CD14-positive monocyte (primary cell): Measurements from ENCODE around the gene YAE1. TPM values are rescaled to one million over a fixed set of nuclear protein-coding genes. Genes with fewer than 3 reads are reported as not detected.

ENCODE experiments used
- DNase-seq, 3 donors: peaks; one replicate each; pipeline ENCODE4 v3.0.0-alpha.2; 2011 to 2022
- H2AFZ ChIP-seq: 2 replicates; pipeline ENCODE4 v1.6.0; 2012; ENCODE audit warnings: mild to moderate bottlenecking, low read depth, low read length, inconsistent platforms; ENCODE audit not compliant: insufficient read depth, poor library complexity, severe bottlenecking
- H3K27ac ChIP-seq, 2 donors: 1 replicate in 1 of 2; 2 replicates in 1 of 2; pipeline ENCODE4 v1.5.1; 2012 to 2013; ENCODE audit warnings: low read length in 2 of 2, control low read depth in 1 of 2, inconsistent platforms in 1 of 2, low read depth in 1 of 2, mild to moderate bottlenecking in 1 of 2
- H3K27me3 ChIP-seq, 2 donors: one replicate each; pipeline versions ENCODE4 v1.6.0 to v1.6.1; 2011 to 2013; ENCODE audit warnings: low read length in 2 of 2; ENCODE audit not compliant: control insufficient read depth in 2 of 2, insufficient read depth in 2 of 2
- H3K36me3 ChIP-seq, 2 donors: replicated peaks in 1 of 2; 1 replicate in 1 of 2; 2 replicates in 1 of 2; pipeline versions ENCODE4 v1.5.1 to v1.6.1; 2012 to 2013; ENCODE audit warnings: low read length in 2 of 2, control low read depth in 1 of 2, inconsistent platforms in 1 of 2, mild to moderate bottlenecking in 1 of 2; ENCODE audit not compliant: insufficient read depth in 2 of 2, control insufficient read depth in 1 of 2
- H3K4me1 ChIP-seq, 2 donors: 1 replicate in 1 of 2; 2 replicates in 1 of 2; pipeline versions ENCODE4 v1.5.1 to v1.6.1; 2012 to 2013; ENCODE audit warnings: low read length in 2 of 2, control low read depth in 1 of 2, inconsistent platforms in 1 of 2, mild to moderate bottlenecking in 1 of 2, moderate library complexity in 1 of 2; ENCODE audit not compliant: insufficient read depth in 2 of 2, control insufficient read depth in 1 of 2
- H3K4me2 ChIP-seq: replicated peaks from 2 replicates; pipeline ENCODE3; 2012; ENCODE audit warnings: low read length, moderate library complexity, mild to moderate bottlenecking; ENCODE audit not compliant: poor library complexity, severe bottlenecking; ENCODE audit errors: extremely low read depth
- H3K4me3 ChIP-seq, 3 experiments: fragments of 200-600 bp in 1 of 3; sonication (generic) in 1 of 3; replicated peaks in 1 of 3; 1 replicate in 2 of 3; 2 replicates in 1 of 3; pipeline ENCODE4 v1.5.1; 2011 to 2013; ENCODE audit warnings: low read length in 3 of 3, mild to moderate bottlenecking in 3 of 3, control low read depth in 2 of 3, low read depth in 2 of 3, inconsistent platforms in 1 of 3, moderate library complexity in 1 of 3
- H3K79me2 ChIP-seq: 2 replicates; pipeline ENCODE4 v1.6.0; 2012; ENCODE audit warnings: mild to moderate bottlenecking, control low read depth, inconsistent platforms, low read length, moderate library complexity; ENCODE audit not compliant: insufficient read depth
- H3K9ac ChIP-seq: 2 replicates; pipeline ENCODE4 v1.6.0; 2017; ENCODE audit warnings: low read length, mild to moderate bottlenecking; ENCODE audit not compliant: insufficient read depth, poor library complexity, severe bottlenecking
- H3K9me3 ChIP-seq, 2 donors: replicated peaks in 1 of 2; 1 replicate in 1 of 2; 2 replicates in 1 of 2; pipeline versions ENCODE4 v1.5.1 to v1.6.1; 2012 to 2013; ENCODE audit warnings: low read length in 2 of 2, control low read depth in 1 of 2; ENCODE audit not compliant: control insufficient read depth in 1 of 2, insufficient read depth in 1 of 2
- H4K20me1 ChIP-seq: 2 replicates; pipeline ENCODE4 v1.6.0; 2012; ENCODE audit warnings: mild to moderate bottlenecking, low read length, control low read depth, moderate library complexity; ENCODE audit not compliant: insufficient read depth
- H3K27ac Mint-ChIP-seq, 7 donors: one replicate each; pipeline ENCODE4 v1.8.0; 2020; ENCODE audit warnings: mild to moderate bottlenecking in 7 of 7, mixed read lengths in 7 of 7, moderate library complexity in 6 of 7, inconsistent platforms in 2 of 7
- H3K27me3 Mint-ChIP-seq, 3 donors: one replicate each; pipeline ENCODE4 v1.8.0; 2021 to 2022; ENCODE audit warnings: low read depth in 3 of 3, mild to moderate bottlenecking in 3 of 3, mixed read lengths in 3 of 3, moderate library complexity in 3 of 3, inconsistent platforms in 1 of 3
- H3K36me3 Mint-ChIP-seq, 2 donors: one replicate each; pipeline ENCODE4 v1.8.0; 2020; ENCODE audit warnings: mixed read lengths in 2 of 2, inconsistent platforms in 1 of 2, mild to moderate bottlenecking in 1 of 2
- H3K4me1 Mint-ChIP-seq: one replicate; pipeline ENCODE4 v1.8.0; 2020; ENCODE audit warnings: mild to moderate bottlenecking, mixed read lengths
- H3K4me3 Mint-ChIP-seq, 2 donors: one replicate each; pipeline ENCODE4 v1.8.0; 2020; ENCODE audit warnings: mild to moderate bottlenecking in 2 of 2, mixed read lengths in 2 of 2, moderate library complexity in 1 of 2
- H3K9me3 Mint-ChIP-seq, 7 donors: one replicate each; pipeline ENCODE4 v1.8.0; 2020 to 2022; ENCODE audit warnings: mixed read lengths in 7 of 7, mild to moderate bottlenecking in 6 of 7, moderate library complexity in 6 of 7, inconsistent platforms in 2 of 7
- CTCF ChIP-seq: fragments of 200-600 bp; IDR thresholded peaks from one replicate; pipeline ENCODE4 v1.8.0; 2022; ENCODE audit warnings: antibody characterized with exemption, mild to moderate bottlenecking
- WGBS: methylation state at CpG from one replicate; pipeline ENCODE4 v1.1.5; 2013; ENCODE audit warnings: missing lambda C conversion rate; ENCODE audit not compliant: insufficient coverage; 5-methylcytosine and 5-hydroxymethylcytosine counted together
- intact Hi-C, 2 donors: fragments of 100-400 bp; cut with micrococcal nuclease; formaldehyde crosslinking; loops; one replicate each; pipeline versions ENCODE4 v1.15.0 to v1.15.1; 2023
- polyA plus RNA-seq, 3 donors: library from polyadenylated mRNA; depleted of rRNA in 1 of 3; unstranded in 2 of 3; stranded (reverse) in 1 of 3; fragments of 300-500 nt in 2 of 3; fragments of >200 nt in 1 of 3; fragmentation: Illumina TruSeq in 2 of 3; gene quantifications; 1 replicate in 2 of 3; 2 replicates in 1 of 3; pipeline ENCODE4 v1.2.3, GENCODE V29; 2012 to 2021

Gene YAE1
- polyA plus RNA-seq, 3 donors = 1.1 to 3.2 (median 2.7) TPM

GRCh38 chr7:39557222-39557621 lies 9.0 kb upstream of the YAE1 start:
- H3K4me1 Mint-ChIP-seq = peaks cover 3% of the 10 kb centered on the region
- no peaks in the 10 kb centered on the region for H3K27me3 ChIP-seq
- H3K36me3 Mint-ChIP-seq = no peaks in the 10 kb centered on the region
- no peak overlapping the region for H3K9ac ChIP-seq
- no peak overlapping the region for H3K4me2 ChIP-seq
- peaks cover 3 to 7% (median 3%) of the 10 kb centered on the region in 7 donors for H3K9me3 Mint-ChIP-seq
- H3K36me3 ChIP-seq = no peaks in the 10 kb centered on the region
- intact Hi-C loops = no loop called here
- H3K79me2 ChIP-seq = no peaks in the 10 kb centered on the region
- peaks cover 0 to 5% (median 2%) of the 10 kb centered on the region in 3 donors for H3K27me3 Mint-ChIP-seq
- no peak overlapping the region for H3K4me3 ChIP-seq
- H3K9me3 ChIP-seq = peaks cover 0 to 3% of the 10 kb centered on the region in 2 donors
- H3K4me3 Mint-ChIP-seq = no peak overlapping the region
- no peak overlapping the region for H3K27ac ChIP-seq
- no peaks in the 10 kb centered on the region for H4K20me1 ChIP-seq
- no peaks in the 10 kb centered on the region for H3K4me1 ChIP-seq
- TF ChIP-seq CTCF = no peak
- no peak overlapping the region for H3K27ac Mint-ChIP-seq
- H2AFZ ChIP-seq = no peak overlapping the region
- no CpG with 5 or more reads among the region's 1 CpG for WGBS
- no peak for DNase-seq

- Histone ChIP-seq H3K4me1 (no peaks in the 10 kb centered on the region), H3K4me2 (no peak overlapping the region), H3K9ac (no peak overlapping the region), H3K36me3 (no peaks in the 10 kb centered on the region), H3K4me3 (no peak overlapping the region), H4K20me1 (no peaks in the 10 kb centered on the region), H2AFZ (no peak overlapping the region), H3K79me2 (no peaks in the 10 kb centered on the region), H3K9me3 (peaks cover 0 to 5% of the 10 kb centered on the region in 2 donors), H3K27me3 (no peaks in the 10 kb centered on the region), H3K27ac (no peak overlapping the region)
- no peak for TF ChIP-seq CTCF
- Mint-ChIP-seq H3K27me3 (peaks cover 0 to 5% (median 2%) of the 10 kb centered on the region in 3 donors), H3K4me1 (peaks cover 3% of the 10 kb centered on the region), H3K27ac (no peak overlapping the region), H3K9me3 (peaks cover 4 to 9% (median 6%) of the 10 kb centered on the region in 7 donors), H3K36me3 (no peaks in the 10 kb centered on the region), H3K4me3 (no peak overlapping the region)
- DNase-seq = no peak
- intact Hi-C loops = no loop called here
Measured at GRCh38 chr7:39557911-39558310, 8.3 kb upstream of the YAE1 start.
